Prostate gland (tissue), 2 donors: ENCODE measurements around the gene RAB3C. TPM values are rescaled to one million over a fixed set of nuclear protein-coding genes. Genes with fewer than 3 reads are reported as not detected.
"Not testable (repeated sequence)": the region's sequence is repeated elsewhere in the genome, so short reads cannot be mapped to it uniquely, and the experiment has no call there.

ENCODE experiments used
- DNase-seq: peaks from one replicate; pipeline ENCODE4 v3.0.0-alpha.2; 2019; ENCODE audit warnings: low spot score
- H3K27ac ChIP-seq, 2 donors: fragments of 200-600 bp; sonication (generic); 2 replicates each; pipeline ENCODE4 v1.5.1; 2017 to 2019
- H3K27me3 ChIP-seq: fragments of 200-600 bp; sonication (generic); replicated peaks from 2 replicates; pipeline ENCODE4 v1.5.1; 2019; ENCODE audit not compliant: insufficient read depth
- H3K36me3 ChIP-seq, 2 donors: fragments of 200-600 bp; sonication (generic); 1 replicate in 1 of 2; 2 replicates in 1 of 2; pipeline versions ENCODE4 v1.5.1 to v1.8.1; 2017 to 2019
- H3K4me1 ChIP-seq: fragments of 200-600 bp; sonication (generic); replicated peaks from 2 replicates; pipeline ENCODE4 v1.5.1; 2019
- H3K4me3 ChIP-seq, 2 donors: fragments of 200-600 bp; sonication (generic); 2 replicates each; pipeline ENCODE4 v1.5.1; 2017 to 2019
- H3K9me3 ChIP-seq: fragments of 200-600 bp; sonication (generic); 2 replicates; pipeline ENCODE4 v1.5.1; 2017
- CTCF ChIP-seq, 4 experiments: fragments of 200-600 bp in 2 of 4; fragments of 450-650 bp in 2 of 4; sonication (generic) in 2 of 4; IDR thresholded peaks; 1 replicate in 3 of 4; 2 replicates in 1 of 4; pipeline ENCODE4 v1.5.1; 2016 to 2019; ENCODE audit warnings: antibody characterized with exemption in 4 of 4, mild to moderate bottlenecking in 2 of 4, moderate library complexity in 2 of 4
- POLR2A ChIP-seq: fragments of 450-650 bp; IDR thresholded peaks from one replicate; pipeline ENCODE4 v1.6.1; 2016; ENCODE audit warnings: antibody characterized with exemption, mild to moderate bottlenecking
- POLR2AphosphoS5 ChIP-seq: sonication (generic); formaldehyde crosslinking; IDR thresholded peaks from one replicate; pipeline ENCODE4 v1.6.1; 2017; ENCODE audit warnings: antibody characterized with exemption
- WGBS: methylation state at CpG from one replicate; pipeline ENCODE4 v1.1.5; 2018; 5-methylcytosine and 5-hydroxymethylcytosine counted together
- intact Hi-C: fragments of 100-400 bp; cut with DNase I; formaldehyde crosslinking; loops from one replicate; pipeline ENCODE4 v1.14.2; 2022
- total RNA-seq, 2 donors: library from RNA; depleted of rRNA; stranded (reverse); fragments of >200 nt; gene quantifications; one replicate each; pipeline ENCODE4 v1.1.0, GENCODE V29; 2016

Gene RAB3C
- total RNA-seq, 2 donors from 2014 or later: 0.45 TPM; not detected in 1

- H3K4me1 ChIP-seq: no peaks in the 10 kb centered on the region
- no peak overlapping the region for H3K4me3 ChIP-seq
- peaks cover 3% of the 10 kb centered on the region for H3K27me3 ChIP-seq
- H3K36me3 ChIP-seq: no peaks in the 10 kb centered on the region
- no peaks in the 10 kb centered on the region for H3K9me3 ChIP-seq
- no peak overlapping the region for H3K27ac ChIP-seq
- no peak for DNase-seq
- WGBS: 20% methylated on average over 3 of the region's 3 CpGs
- intact Hi-C loops: no loop called here
- TF ChIP-seq POLR2A (no peak), POLR2AphosphoS5 (no peak), CTCF (IDR thresholded peaks at IDR 0.05) (no peak)
These were observed 123.9 kb downstream of the RAB3C start for GRCh38 chr5:58706736-58707135.

GRCh38 chr5:58708456-58708855, 125.6 kb downstream of the RAB3C start:
- 75% methylated on average over 1 of the region's 1 CpG for WGBS
- Histone ChIP-seq H3K9me3 (no peaks in the 10 kb centered on the region), H3K4me1 (no peaks in the 10 kb centered on the region), H3K4me3 (no peak overlapping the region), H3K27me3 (peaks cover 3% of the 10 kb centered on the region), H3K36me3 (no peaks in the 10 kb centered on the region), H3K27ac (no peak overlapping the region)
- TF ChIP-seq POLR2AphosphoS5: no peak
- no peak for TF ChIP-seq POLR2A
- no peak for TF ChIP-seq CTCF (IDR thresholded peaks at IDR 0.05)
- intact Hi-C loops: no loop called here
- DNase-seq: no peak

GRCh38 chr5:58710425-58710824, 127.5 kb downstream of the RAB3C start:
- H3K4me3 ChIP-seq, H3K9me3 ChIP-seq, H3K36me3 ChIP-seq, H3K27me3 ChIP-seq, DNase-seq, H3K27ac ChIP-seq, H3K4me1 ChIP-seq, intact Hi-C loops: not testable (repeated sequence)
- WGBS: 91% methylated on average over 8 of the region's 8 CpGs

- TF ChIP-seq POLR2AphosphoS5: no peak
- no peak for TF ChIP-seq CTCF (IDR thresholded peaks at IDR 0.05)
- TF ChIP-seq POLR2A: no peak
- Histone ChIP-seq H3K4me1 (no peaks in the 10 kb centered on the region), H3K36me3 (no peaks in the 10 kb centered on the region), H3K4me3 (no peak overlapping the region), H3K27me3 (no peaks in the 10 kb centered on the region), H3K27ac (no peak overlapping the region), H3K9me3 (no peaks in the 10 kb centered on the region)
- intact Hi-C loops: no loop called here
- WGBS: 56% methylated on average over 3 of the region's 3 CpGs
- no peak for DNase-seq
These were observed 128.0 kb downstream of the RAB3C start for GRCh38 chr5:58710871-58711270.

- no peaks in the 10 kb centered on the region for H3K27me3 ChIP-seq
- intact Hi-C loops: no loop called here
- H3K36me3 ChIP-seq: no peaks in the 10 kb centered on the region
- H3K9me3 ChIP-seq: no peaks in the 10 kb centered on the region
- TF ChIP-seq POLR2AphosphoS5: no peak
- TF ChIP-seq CTCF (IDR thresholded peaks at IDR 0.05): no peak
- TF ChIP-seq POLR2A: no peak
- no peak for DNase-seq
- H3K4me1 ChIP-seq: no peaks in the 10 kb centered on the region
- H3K4me3 ChIP-seq: no peak overlapping the region
- no peak overlapping the region for H3K27ac ChIP-seq
- 87% methylated on average over 5 of the region's 5 CpGs for WGBS
These were observed 129.1 kb downstream of the RAB3C start for GRCh38 chr5:58711965-58712364.
